Central memory CD8-positive, alpha-beta T cell (primary cell): ENCODE data around the gene NRG4.
"Not testable (repeated sequence)": the region's sequence is repeated elsewhere in the genome, so short reads cannot be mapped to it uniquely, and the experiment has no call there.

Source experiments
- ATAC-seq: fragments of 150-1000 bp; cut with Tn5 transposase; replicated peaks from 2 replicates; pipeline ENCODE4 v1.10.0; 2022; ENCODE audit warnings: mild to moderate bottlenecking, moderate FRiP score, moderate number of reproducible peaks; ENCODE audit not compliant: poor library complexity, severe bottlenecking; ENCODE audit errors: extremely low read depth
- DNase-seq, 2 donors: peaks; one replicate each; pipeline ENCODE4 v3.0.0; 2021; ENCODE audit warnings: low spot score in 2 of 2
- H3K27ac Mint-ChIP-seq: one replicate; pipeline ENCODE4 v1.8.0; 2022; ENCODE audit warnings: low read depth, mild to moderate bottlenecking, moderate library complexity, mixed read lengths
- H3K27me3 Mint-ChIP-seq: one replicate; pipeline ENCODE4 v1.8.0; 2022; ENCODE audit warnings: mixed read lengths
- H3K36me3 Mint-ChIP-seq: one replicate; pipeline ENCODE4 v1.8.0; 2022; ENCODE audit warnings: mild to moderate bottlenecking, moderate library complexity, mixed read lengths; ENCODE audit not compliant: insufficient read depth
- H3K4me1 Mint-ChIP-seq: one replicate; pipeline ENCODE4 v1.8.0; 2022; ENCODE audit warnings: mixed read lengths
- H3K4me3 Mint-ChIP-seq: one replicate; pipeline ENCODE4 v1.8.0; 2022; ENCODE audit warnings: mild to moderate bottlenecking, moderate library complexity, mixed read lengths
- H3K9me3 Mint-ChIP-seq: one replicate; pipeline ENCODE4 v1.8.0; 2022; ENCODE audit warnings: mixed read lengths

NRG4 gene

GRCh38 chr15:76033438-76033837 lies 21.2 kb upstream of the NRG4 start:
- no peaks in the 10 kb centered on the region for H3K4me1 Mint-ChIP-seq

GRCh38 chr15:76032046-76032445 lies 19.8 kb upstream of the NRG4 start:
- no peak for ATAC-seq

More at GRCh38 chr15:76033438-76033837, 21.2 kb upstream of the NRG4 start:
- Mint-ChIP-seq H3K9me3 (no peaks in the 10 kb centered on the region), H3K27ac (no peak overlapping the region), H3K4me3 (no peak overlapping the region), H3K27me3 (peaks cover 49% of the 10 kb centered on the region), H3K36me3 (peaks cover 2% of the 10 kb centered on the region)
- DNase-seq (no peak), ATAC-seq (no peak)

GRCh38 chr15:76024021-76024768 lies 12.0 kb upstream of the NRG4 start:
- Mint-ChIP-seq H3K27me3 (peaks cover 83% of the 10 kb centered on the region), H3K4me1 (no peaks in the 10 kb centered on the region), H3K36me3 (no peaks in the 10 kb centered on the region), H3K27ac (no peak overlapping the region), H3K9me3 (peaks cover 14% of the 10 kb centered on the region), H3K4me3 (no peak overlapping the region)
- ATAC-seq (no peak), DNase-seq (no peak)

More at GRCh38 chr15:76032046-76032445, 19.8 kb upstream of the NRG4 start:
- no peaks in the 10 kb centered on the region for H3K36me3 Mint-ChIP-seq
- no peak overlapping the region for H3K27ac Mint-ChIP-seq
- peaks cover 51% of the 10 kb centered on the region for H3K27me3 Mint-ChIP-seq
- no peak for DNase-seq
- H3K4me3 Mint-ChIP-seq: no peak overlapping the region
- H3K9me3 Mint-ChIP-seq: no peaks in the 10 kb centered on the region
- H3K4me1 Mint-ChIP-seq: no peaks in the 10 kb centered on the region

GRCh38 chr15:76013470-76013869 lies 1.2 kb upstream of the NRG4 start:
- not testable (repeated sequence) for H3K36me3 Mint-ChIP-seq, H3K27ac Mint-ChIP-seq, H3K4me3 Mint-ChIP-seq, DNase-seq, ATAC-seq, H3K4me1 Mint-ChIP-seq
- Mint-ChIP-seq H3K27me3 (peaks cover 76% of the 10 kb centered on the region), H3K9me3 (peaks cover 22% of the 10 kb centered on the region)

GRCh38 chr15:76010613-76011012 lies 1.6 kb downstream of the NRG4 start:
- peaks cover 58% of the 10 kb centered on the region for H3K27me3 Mint-ChIP-seq
- no peak for DNase-seq

GRCh38 chr15:76006136-76006778 lies 6.0 kb downstream of the NRG4 start:
- no peaks in the 10 kb centered on the region for H3K9me3 Mint-ChIP-seq
- H3K27me3 Mint-ChIP-seq: peaks cover 47% of the 10 kb centered on the region
- H3K36me3 Mint-ChIP-seq: no peaks in the 10 kb centered on the region
- H3K27ac Mint-ChIP-seq: no peak overlapping the region
- no peak for DNase-seq
- H3K4me3 Mint-ChIP-seq: no peak overlapping the region
- no peaks in the 10 kb centered on the region for H3K4me1 Mint-ChIP-seq
- no peak for ATAC-seq

More at GRCh38 chr15:76010613-76011012, 1.6 kb downstream of the NRG4 start:
- Mint-ChIP-seq H3K4me1 (peaks cover 6% of the 10 kb centered on the region), H3K9me3 (peaks cover 5% of the 10 kb centered on the region), H3K27ac (no peak overlapping the region), H3K36me3 (no peaks in the 10 kb centered on the region), H3K4me3 (no peak overlapping the region)
- ATAC-seq: no peak

- ATAC-seq (no peak), DNase-seq (no peak)
- H3K27ac Mint-ChIP-seq: no peak overlapping the region
- no peaks in the 10 kb centered on the region for H3K4me1 Mint-ChIP-seq
- H3K27me3 Mint-ChIP-seq: peaks cover 47% of the 10 kb centered on the region
- no peaks in the 10 kb centered on the region for H3K9me3 Mint-ChIP-seq
- no peak overlapping the region for H3K4me3 Mint-ChIP-seq
- H3K36me3 Mint-ChIP-seq: no peaks in the 10 kb centered on the region
These were observed 8.9 kb downstream of the NRG4 start for GRCh38 chr15:76003364-76003763.

GRCh38 chr15:75995611-75996010 lies 16.6 kb downstream of the NRG4 start:
- ATAC-seq: no peak

GRCh38 chr15:75994220-75994619 lies 18.0 kb downstream of the NRG4 start:
- Mint-ChIP-seq H3K9me3 (peaks cover 5% of the 10 kb centered on the region), H3K36me3 (no peaks in the 10 kb centered on the region), H3K27me3 (peaks cover 63% of the 10 kb centered on the region), H3K4me1 (no peaks in the 10 kb centered on the region), H3K27ac (no peak overlapping the region), H3K4me3 (no peak overlapping the region)
- no peak for ATAC-seq
- no peak for DNase-seq

More at GRCh38 chr15:75995611-75996010, 16.6 kb downstream of the NRG4 start:
- no peak overlapping the region for H3K4me3 Mint-ChIP-seq
- H3K27ac Mint-ChIP-seq: no peak overlapping the region
- H3K9me3 Mint-ChIP-seq: peaks cover 5% of the 10 kb centered on the region
- no peaks in the 10 kb centered on the region for H3K4me1 Mint-ChIP-seq
- H3K27me3 Mint-ChIP-seq: peaks cover 69% of the 10 kb centered on the region
- no peaks in the 10 kb centered on the region for H3K36me3 Mint-ChIP-seq
- no peak for DNase-seq

GRCh38 chr15:75992897-75993296 lies 19.3 kb downstream of the NRG4 start:
- Mint-ChIP-seq H3K36me3 (no peaks in the 10 kb centered on the region), H3K4me1 (no peaks in the 10 kb centered on the region), H3K9me3 (peaks cover 5% of the 10 kb centered on the region), H3K4me3 (no peak overlapping the region), H3K27ac (no peak overlapping the region), H3K27me3 (peaks cover 52% of the 10 kb centered on the region)
- DNase-seq (no peak), ATAC-seq (no peak)

GRCh38 chr15:75989875-75990274 lies 22.3 kb downstream of the NRG4 start:
- H3K9me3 Mint-ChIP-seq: peaks cover 2% of the 10 kb centered on the region
- no peaks in the 10 kb centered on the region for H3K36me3 Mint-ChIP-seq
- H3K4me1 Mint-ChIP-seq: no peaks in the 10 kb centered on the region
- no peak for ATAC-seq
- H3K4me3 Mint-ChIP-seq: no peak overlapping the region
- peaks cover 29% of the 10 kb centered on the region for H3K27me3 Mint-ChIP-seq
- no peak for DNase-seq
- no peak overlapping the region for H3K27ac Mint-ChIP-seq

GRCh38 chr15:75989045-75989444 lies 23.2 kb downstream of the NRG4 start:
- no peak overlapping the region for H3K4me3 Mint-ChIP-seq
- H3K27me3 Mint-ChIP-seq: peaks cover 21% of the 10 kb centered on the region
- ATAC-seq (no peak), DNase-seq (no peak)
- no peaks in the 10 kb centered on the region for H3K4me1 Mint-ChIP-seq
- H3K36me3 Mint-ChIP-seq: no peaks in the 10 kb centered on the region
- no peaks in the 10 kb centered on the region for H3K9me3 Mint-ChIP-seq
- H3K27ac Mint-ChIP-seq: no peak overlapping the region

- no peak for DNase-seq
- peaks cover 24% of the 10 kb centered on the region for H3K27me3 Mint-ChIP-seq
- no peaks in the 10 kb centered on the region for H3K4me1 Mint-ChIP-seq
- H3K27ac Mint-ChIP-seq: no peak overlapping the region
- no peak for ATAC-seq
- H3K36me3 Mint-ChIP-seq: no peaks in the 10 kb centered on the region
- H3K4me3 Mint-ChIP-seq: no peak overlapping the region
- H3K9me3 Mint-ChIP-seq: no peaks in the 10 kb centered on the region
These were observed 26.3 kb downstream of the NRG4 start for GRCh38 chr15:75985971-75986370.
